GM18502 (cell line): Measurements from ENCODE around the gene OPTC.
"Not testable (repeated sequence)": the region's sequence is repeated elsewhere in the genome, so short reads cannot be mapped to it uniquely, and the experiment has no call there.

Source experiments
- ATAC-seq: cut with Tn5 transposase; IDR thresholded peaks from one replicate; pipeline ENCODE4 v1.9.1; 2021; ENCODE audit warnings: mild to moderate bottlenecking; ENCODE audit not compliant: unreplicated experiment, poor library complexity

OPTC gene

DNA sequence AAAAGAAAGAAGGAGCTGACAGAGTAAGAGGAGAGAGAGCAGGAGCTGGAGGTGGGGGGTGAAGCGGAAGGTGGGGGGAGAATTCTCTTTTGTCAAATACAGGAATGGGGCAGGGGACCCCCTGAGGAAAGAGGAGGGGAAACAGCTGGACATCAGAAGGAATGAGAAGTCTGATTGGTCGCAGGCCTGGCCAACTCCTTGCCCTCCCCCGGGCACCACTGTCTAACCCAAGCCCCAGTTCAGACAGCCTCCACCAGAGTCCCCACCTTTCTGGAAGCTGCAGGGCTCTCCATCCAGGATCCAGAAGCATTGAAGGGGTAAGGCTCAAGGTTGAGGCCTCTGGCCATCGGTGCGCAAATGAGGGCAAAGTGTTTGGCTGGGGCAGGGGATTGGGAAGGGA lies at the start of gene OPTC:
Gene OPTC (plus strand): TSS at position 253 of the 400 bp plus-strand sequence. CDS start 1,853 bp downstream, outside the sequence.
- no peak for ATAC-seq

GRCh38 chr1:203444171-203444576 lies 49.8 kb upstream of the OPTC start:
- ATAC-seq = no peak

- ATAC-seq = no peak
Measured at GRCh38 chr1:203447151-203447550, 46.8 kb upstream of the OPTC start.

DNA sequence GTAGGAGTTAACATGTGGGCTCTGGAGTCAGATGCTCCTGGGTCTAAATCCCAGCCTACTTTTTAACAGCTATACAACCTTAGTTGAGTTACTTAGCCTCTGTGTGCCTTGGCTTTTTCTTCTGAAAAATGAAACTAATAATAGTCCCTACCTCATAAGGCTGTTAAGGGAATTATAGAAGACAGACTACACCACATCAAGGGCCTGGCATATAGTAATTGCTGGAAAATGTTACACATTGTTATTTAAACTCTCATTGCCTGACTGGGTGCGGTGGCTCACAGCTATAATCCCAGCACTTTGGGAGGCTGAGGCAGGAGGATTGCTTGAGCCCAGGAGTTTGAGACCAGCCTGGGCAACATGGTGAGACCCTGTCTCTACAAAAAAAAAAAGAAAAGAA lies 46.4 kb upstream of the OPTC start:
- not testable (repeated sequence) for ATAC-seq

DNA sequence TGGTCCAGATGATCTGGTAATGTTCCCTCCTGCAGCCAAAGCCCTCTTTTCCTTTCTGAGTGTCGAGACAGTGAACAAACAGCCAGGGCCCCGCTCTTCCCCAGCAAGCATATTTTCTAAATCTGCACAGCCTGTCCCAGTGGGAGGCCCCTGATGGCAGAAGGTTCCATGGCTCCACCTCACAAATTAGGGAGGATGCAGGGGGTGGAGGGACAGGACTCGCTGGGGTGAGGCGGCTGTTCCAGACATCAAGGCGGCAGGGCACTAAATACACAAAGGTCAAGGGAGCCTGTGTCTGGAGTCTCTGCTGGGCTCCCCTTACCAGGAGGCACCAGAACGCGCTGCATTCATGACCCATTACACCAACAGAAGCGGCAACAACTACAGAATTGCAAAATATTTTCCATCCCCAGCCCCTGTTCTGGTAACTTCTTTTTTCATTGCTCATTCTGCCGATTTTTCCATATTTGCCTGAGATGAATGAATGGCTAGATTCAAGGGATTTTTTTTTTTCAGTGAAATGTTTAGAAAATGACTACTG lies 45.4 kb upstream of the OPTC start:
- ATAC-seq = no peak

DNA sequence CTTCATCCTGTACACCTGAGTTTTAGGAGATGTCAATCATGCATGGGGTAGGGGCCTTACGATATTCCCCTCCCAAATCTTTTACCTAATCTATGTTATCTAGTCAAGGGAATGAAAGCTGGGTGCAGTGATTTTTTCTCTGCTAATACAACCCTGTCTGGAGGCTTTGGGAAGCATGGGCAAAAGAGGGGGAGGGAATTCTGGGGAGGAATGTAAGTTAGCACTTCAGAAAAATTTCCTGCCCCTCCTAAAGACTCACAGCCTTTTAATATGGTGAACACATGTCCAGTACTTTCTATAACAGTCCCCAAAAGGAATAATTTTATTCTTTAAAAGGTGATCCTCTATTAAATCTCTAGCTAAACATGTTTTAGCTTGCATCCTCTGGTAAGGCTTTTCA lies 44.0 kb upstream of the OPTC start:
- ATAC-seq = no peak

DNA sequence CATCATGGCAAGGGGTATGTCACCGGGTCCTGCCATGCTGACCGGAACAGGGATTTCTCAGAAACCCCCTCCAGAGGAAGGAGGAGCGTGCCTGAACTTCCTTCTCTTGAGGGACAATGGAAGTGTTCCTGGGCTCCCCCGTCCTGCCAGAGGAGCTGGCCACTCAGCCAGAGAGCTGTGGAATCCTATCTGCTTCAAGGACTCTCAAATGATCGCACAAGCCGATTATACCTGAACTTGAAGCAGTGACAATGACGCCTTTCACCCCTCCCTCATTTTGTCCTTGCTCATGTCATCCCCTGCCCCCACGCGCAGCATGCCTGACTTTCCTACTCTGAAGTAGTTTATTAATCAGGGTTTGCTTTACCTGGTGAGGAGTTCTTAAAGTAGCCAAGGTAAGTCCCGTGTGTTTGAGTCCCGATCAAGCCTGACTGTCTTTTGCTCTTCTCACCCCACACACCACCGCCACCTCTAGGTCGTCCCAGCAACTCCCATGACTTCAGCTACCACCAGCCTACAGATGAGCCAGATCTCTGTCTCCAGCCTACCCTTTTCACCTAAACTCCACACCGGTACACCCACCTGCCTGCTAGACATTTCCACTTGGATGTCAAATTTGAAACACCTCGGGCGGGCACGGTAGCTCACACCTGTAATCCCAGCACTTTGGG lies 43.3 kb upstream of the OPTC start:
- no peak for ATAC-seq

DNA sequence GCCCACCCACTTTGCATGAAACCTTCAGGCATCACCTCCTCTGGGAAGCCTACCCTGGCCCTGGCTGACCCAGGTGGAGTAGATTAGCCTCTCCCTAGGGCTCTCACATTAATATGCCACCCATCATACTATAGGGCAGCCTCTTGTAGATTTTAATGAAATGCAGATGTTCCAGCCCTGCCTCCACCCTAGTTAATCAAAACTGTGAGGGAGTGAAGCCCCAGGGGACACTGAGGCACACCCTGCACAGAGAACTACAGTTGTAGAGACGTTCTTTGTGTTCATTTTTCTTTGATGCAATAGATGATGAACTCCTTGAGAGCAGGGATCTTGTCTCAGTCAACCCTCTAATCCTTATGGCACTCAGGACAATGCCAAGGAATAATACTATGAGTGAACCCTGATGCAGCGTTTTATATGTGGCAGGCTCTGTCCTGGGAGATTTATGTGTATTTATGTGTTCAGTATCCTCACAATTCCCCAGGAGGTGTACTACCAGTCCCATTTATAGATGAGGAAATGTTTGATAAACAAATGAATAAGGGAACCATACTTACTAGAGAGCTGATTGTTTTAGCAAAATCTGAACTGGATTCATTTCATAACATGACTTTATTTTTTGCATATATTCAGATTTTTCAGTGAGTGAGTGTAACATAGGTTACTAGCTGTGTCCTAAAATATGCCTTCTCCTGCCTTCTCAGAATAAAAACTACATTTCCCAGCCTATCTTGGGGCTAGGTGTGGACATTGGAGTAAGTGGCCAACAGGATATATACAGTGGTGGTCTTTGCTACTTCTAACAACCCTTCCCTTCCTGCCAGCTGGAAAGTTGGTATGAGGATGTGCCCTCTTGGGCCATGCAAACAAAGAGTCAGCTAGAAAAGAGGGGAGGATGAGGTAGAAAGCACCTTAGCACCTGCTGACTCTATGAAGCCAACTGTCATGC lies 41.8 kb upstream of the OPTC start:
- no peak for ATAC-seq

- ATAC-seq = no peak
Measured at GRCh38 chr1:203453016-203453415, 40.9 kb upstream of the OPTC start.

- no peak for ATAC-seq
Measured at GRCh38 chr1:203453616-203454015, 40.3 kb upstream of the OPTC start.

DNA sequence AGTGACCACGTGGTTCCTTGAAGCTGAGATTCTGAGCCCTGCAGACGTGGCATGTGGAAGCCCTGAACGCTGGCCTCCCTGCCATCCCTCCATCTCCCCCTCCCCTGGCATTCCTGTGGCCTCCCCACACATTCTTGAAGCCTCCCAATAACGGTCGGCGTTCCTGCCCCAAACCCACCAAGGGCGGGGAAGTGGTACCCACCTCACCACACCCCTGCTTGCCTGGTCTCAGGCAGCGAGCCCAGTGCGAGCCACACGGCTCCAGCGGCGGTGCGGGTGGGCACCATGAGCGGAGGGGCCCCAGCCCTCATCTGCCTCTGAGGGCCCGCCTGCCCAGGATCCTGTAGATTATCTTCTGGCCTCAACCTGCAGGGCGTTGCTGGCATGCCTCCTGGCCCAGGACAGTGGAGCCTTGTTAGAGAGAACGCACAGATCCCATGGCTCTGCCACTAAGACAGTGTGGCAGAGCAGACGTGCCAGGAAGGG lies 38.9 kb upstream of the OPTC start:
- no peak for ATAC-seq

DNA sequence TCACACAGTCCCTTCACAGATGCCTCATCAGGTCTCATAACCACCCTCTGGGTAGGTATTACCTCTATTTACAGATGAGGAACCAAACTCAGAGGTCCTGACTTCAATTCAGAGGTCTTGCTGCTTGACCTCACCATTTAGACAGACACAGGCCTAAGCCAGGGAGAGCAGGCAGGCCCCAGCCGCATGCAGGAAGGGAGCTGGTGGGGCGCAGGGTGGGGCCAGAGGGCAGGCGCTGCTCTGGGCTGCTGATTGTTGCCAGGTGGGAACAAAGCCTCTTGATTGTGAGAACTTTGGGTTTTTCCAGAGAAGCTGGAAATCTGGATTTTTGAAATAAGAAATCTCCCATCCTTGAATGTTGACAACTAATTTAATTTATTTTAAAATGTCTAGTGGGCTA lies 38.2 kb upstream of the OPTC start:
- ATAC-seq = no peak

GRCh38 chr1:203456577-203456976 lies 37.4 kb upstream of the OPTC start:
- ATAC-seq = no peak

GRCh38 chr1:203458078-203458477 lies 35.9 kb upstream of the OPTC start:
- no peak for ATAC-seq

DNA sequence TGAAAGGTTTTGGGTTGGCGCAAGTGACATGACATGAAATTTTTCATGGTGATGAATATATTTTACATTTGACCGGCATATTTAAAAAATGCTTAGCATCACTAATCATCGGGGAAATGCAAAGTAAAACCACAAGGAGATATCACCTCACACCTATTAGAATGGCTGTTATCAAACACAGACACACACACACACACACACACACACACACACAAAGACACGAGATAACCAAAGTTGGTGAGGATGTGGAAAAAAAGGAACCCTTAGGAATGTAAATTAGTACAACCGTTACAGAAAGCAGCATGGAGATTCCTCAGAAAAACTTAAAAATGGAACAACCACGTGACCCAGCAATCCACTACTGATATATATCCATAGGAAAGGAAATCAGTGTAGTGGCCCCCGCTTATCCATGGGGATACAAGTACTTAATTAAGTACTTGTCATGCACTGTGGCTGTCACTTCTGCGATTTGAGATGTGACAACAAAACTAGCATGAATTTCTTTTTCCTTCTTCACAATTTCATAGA lies 34.2 kb upstream of the OPTC start:
- ATAC-seq = no peak

DNA sequence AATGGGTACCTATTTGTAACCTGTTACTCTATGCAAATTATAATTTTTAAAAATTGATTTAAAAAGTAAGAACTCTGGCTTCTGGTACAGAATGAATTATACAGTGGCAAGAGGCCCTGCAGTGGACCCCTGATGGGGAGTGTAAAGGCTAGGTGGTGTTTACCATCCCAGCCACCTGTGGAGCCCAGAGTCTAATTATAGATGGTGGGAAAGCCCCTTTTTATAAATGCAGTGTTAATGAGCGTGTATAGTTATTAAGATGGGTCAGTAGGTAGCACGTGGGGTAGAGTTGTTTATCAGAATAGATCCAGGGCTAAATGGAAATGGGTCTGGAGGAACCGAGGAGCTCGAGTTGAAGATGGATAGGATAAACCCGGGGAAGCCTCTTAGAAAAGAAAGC lies 32.2 kb upstream of the OPTC start:
- ATAC-seq = no peak

GRCh38 chr1:203462143-203462542 lies 31.8 kb upstream of the OPTC start:
- no peak for ATAC-seq

DNA sequence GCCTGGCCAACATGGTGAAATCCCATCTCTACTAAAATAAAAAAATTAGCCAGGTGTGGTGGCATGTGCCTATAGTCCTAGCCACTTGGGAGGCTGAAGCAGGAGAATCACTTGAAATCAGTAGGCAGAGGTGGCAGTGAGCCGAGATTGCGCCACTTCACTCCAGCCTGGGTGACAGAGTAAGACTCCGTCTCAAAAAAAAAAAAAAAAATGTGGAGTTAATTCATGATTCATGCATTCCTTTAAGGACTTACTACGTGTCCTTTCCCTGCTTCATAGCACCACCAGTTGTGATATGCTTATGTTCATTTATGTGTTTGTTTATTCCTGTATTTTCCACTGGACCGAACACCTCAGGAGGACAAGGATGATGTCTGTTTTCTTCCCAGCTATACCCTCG lies 31.1 kb upstream of the OPTC start:
- no peak for ATAC-seq

- no peak for ATAC-seq
Measured at GRCh38 chr1:203463469-203464062, 30.4 kb upstream of the OPTC start.

DNA sequence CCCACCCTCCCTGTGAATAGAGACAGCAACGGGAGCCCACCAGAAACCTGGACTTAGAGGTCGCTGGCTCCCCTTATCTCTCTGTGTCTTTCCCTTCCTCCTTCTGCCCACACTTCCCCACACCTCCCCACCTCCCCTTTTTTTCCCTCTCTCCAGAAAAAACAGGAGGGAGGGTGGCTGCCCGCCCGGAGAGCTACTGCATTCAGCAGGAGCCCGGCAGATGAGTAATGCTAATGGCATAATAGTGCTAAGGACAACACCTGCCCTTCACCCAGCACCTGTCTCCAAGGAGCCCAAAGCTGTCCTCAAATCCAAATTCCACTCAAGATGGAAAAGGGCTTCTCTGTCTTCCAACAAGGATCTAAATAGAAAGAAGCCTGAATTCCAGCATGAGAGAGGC lies 29.7 kb upstream of the OPTC start:
- no peak for ATAC-seq

DNA sequence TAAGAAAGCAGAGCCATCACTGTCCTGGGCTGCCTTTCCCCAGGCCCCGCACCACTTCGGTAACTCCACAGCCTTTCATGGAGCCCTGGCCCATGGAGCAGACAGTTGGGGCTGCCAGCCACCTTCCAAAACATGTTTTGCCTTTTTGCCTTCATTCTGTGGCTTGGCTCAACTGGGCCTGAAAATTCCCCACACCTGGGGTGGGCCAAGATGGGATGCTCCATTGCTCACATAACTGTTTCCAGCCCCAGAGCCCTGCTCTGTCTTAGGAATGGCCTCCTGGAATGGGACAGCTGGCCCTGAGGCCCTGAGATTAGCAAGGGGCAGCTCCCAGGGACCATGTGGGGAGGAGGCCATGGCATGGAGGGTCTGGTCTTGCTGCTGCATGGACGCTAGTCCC lies 29.2 kb upstream of the OPTC start:
- ATAC-seq = no peak
